RWPE1 (cell line): Measurements from ENCODE around the gene VPS50.

Source experiments
- CTCF ChIA-PET: fragments of 350-600 bp; sonication (Branson Sonifier 250); formaldehyde crosslinking; extraction: SDS; loops from one replicate; lab custom pipeline; 2021; lab: Yijun Ruan, JAX
- POLR2A ChIA-PET: fragments of 400-600 bp; formaldehyde crosslinking; extraction: SDS; loops from one replicate; lab custom pipeline; 2020; ENCODE audit warnings: antibody characterized with exemption; ENCODE audit not compliant: low non-redundant PET; lab: Yijun Ruan, JAX
- DNase-seq: peaks from one replicate; pipeline ENCODE4 v3.0.0; 2012; ENCODE audit warnings: low spot score
- H3K27ac ChIP-seq: fragments of 450-650 bp; 2 replicates; pipeline ENCODE4 v1.5.1; 2017
- CTCF ChIP-seq: fragments of 450-650 bp; conservative IDR thresholded peaks from 2 replicates; pipeline ENCODE4 v1.5.1; 2017; ENCODE audit warnings: low read depth, mild to moderate bottlenecking

VPS50 gene

DNA sequence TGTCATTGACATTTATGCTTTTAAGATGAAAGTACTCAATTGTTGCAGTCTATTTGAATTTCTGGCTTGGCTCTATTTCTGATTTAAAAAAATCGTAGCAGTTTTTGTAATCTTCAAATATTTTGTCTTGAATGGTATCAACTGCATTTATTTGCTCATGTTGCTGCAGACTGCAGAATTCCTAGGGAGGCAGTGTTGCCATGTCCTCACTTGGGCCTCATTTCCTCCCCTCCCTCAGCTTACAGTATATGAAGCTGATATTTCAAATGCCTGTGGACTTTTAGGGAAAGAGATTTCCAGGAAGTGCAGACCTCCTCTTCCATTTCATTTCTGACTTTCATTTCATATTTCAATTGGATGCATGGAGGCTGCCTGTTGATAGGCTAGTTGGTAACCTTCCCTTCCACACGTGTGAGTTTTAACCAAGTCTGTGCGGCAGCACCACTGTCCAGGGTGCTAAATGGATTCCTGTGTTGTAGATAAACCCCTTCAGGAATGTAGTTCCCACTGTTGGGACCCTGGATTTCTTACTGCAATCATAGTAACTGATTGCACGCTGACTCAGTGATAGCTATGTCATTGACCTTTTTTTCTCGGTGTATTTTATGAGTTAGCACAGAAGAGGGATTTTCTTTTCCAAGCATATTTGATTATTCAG lies 17.5 kb downstream of the VPS50 start:
- CTCF ChIA-PET = interaction anchor here (0.5 to 0.7 kb wide), 2 partner anchors 107 to 990 kb away, joined by 3 to 5 read pairs; no protein-coding TSS in a partner anchor
- no peak for DNase-seq
- H3K27ac ChIP-seq = no peak overlapping the region
- POLR2A ChIA-PET = no interaction called here
- no peak for TF ChIP-seq CTCF

DNA sequence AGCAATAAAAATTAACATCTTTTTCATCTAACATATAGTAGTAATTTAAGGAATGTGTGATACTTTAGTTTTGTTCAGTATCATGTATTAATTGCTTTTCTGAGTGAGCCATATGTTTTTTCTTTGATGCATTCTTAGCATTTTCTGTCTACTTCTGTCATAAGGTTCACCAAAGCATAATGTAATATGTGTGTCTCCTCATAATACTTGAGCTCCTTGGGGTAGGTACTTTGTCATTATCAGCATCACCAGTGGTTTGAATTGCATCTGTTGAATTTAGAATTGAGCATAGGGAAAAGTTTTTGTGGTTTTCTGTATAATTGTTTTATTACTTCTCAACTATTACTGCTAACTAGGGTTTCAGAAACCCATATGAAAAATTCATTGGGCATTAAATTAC lies 26.5 kb downstream of the VPS50 start:
- TF ChIP-seq CTCF = no peak
- H3K27ac ChIP-seq = no peak overlapping the region
- no peak for DNase-seq
- POLR2A ChIA-PET = no interaction called here
- CTCF ChIA-PET = no interaction called here

GRCh38 chr7:93262535-93262934 lies 30.4 kb downstream of the VPS50 start:
- DNase-seq = no peak
- ChIA-PET POLR2A (no interaction called here), CTCF (interaction anchor here (1.0 kb wide), 1 partner anchor 17 kb away, joined by 5 read pairs; no protein-coding TSS in a partner anchor)
- H3K27ac ChIP-seq = no peak overlapping the region
- TF ChIP-seq CTCF = no peak

GRCh38 chr7:93265220-93265619 lies 33.1 kb downstream of the VPS50 start:
- ChIA-PET CTCF (interaction anchor here (0.6 to 0.9 kb wide), 2 partner anchors 133 to 314 kb away, joined by 3 to 5 read pairs; no protein-coding TSS in a partner anchor), POLR2A (no interaction called here)
- no peak for DNase-seq
- no peak for TF ChIP-seq CTCF
- no peak overlapping the region for H3K27ac ChIP-seq

DNA sequence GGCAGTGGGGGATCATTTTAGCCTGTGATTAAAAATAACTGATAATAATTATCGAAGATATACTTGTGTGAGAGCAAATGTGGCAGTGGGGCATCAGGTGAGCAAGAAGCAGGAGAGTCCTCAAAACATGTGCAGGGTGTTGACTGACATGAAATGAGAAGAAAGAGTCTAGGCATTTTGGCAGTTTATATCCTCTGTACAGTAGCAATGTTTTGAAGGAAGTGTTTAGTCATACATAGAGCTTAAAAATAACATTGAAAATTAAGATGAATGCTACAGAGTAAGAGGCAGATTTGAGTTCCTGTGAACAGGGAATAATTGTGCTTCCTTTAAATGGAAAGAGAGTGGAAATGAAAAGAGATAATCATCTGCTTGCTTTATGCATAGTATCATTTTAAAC lies 47.4 kb downstream of the VPS50 start:
- no peak overlapping the region for H3K27ac ChIP-seq

GRCh38 chr7:93284908-93285307 lies 52.7 kb downstream of the VPS50 start:
- H3K27ac ChIP-seq = no peak overlapping the region
- DNase-seq = no peak
- ChIA-PET CTCF (interaction anchor here (0.6 to 0.7 kb wide), 2 partner anchors 17 to 888 kb away, joined by 3 to 5 read pairs; no protein-coding TSS in a partner anchor), POLR2A (no interaction called here)
- no peak for TF ChIP-seq CTCF

More for the DNA sequence above, 47.4 kb downstream of the VPS50 start:
- CTCF ChIA-PET = no interaction called here
- no peak for TF ChIP-seq CTCF
- no peak for DNase-seq
- POLR2A ChIA-PET = no interaction called here
